ENCODE measurements around the gene RARG. TPM values are rescaled to one million over a fixed set of nuclear protein-coding genes. Genes with fewer than 3 reads are reported as not detected.

The RARG gene
- total and polyA plus RNA-seq, 2 of the 8 experiments (the other 6 are each of a cell fraction or from before 2014, with no cell fraction given): 68.6 to 68.9 TPM

DNA sequence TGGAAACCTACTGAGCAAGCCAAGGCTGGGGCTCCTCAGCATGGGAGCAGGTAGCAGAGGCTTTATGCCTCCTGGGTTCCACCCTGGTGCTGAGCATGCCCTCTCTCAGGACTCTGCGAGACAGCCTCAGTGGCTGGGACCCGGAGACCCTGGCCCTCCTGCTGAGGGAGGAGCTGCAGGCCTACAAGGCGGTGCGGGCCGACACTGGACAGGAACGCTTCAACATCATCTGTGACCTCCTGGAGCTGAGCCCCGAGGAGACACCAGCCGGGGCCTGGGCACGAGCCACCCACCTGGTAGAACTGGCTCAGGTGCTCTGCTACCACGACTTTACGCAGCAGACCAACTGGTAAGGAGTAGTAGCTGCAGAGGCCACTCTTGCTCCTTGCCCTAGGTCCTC lies 44.5 kb upstream of the RARG start:
- Histone ChIP-seq H2BK120ac (replicated peaks; ENCODE audit: low read depth, low read length) (no peak overlapping the region), H3K14ac (ENCODE audit: insufficient read length) (no peak overlapping the region), H2BK12ac (ENCODE audit: low read depth, low read length) (no peak overlapping the region), H3K79me1 (ENCODE audit: low read depth, low read length) (no peaks in the 10 kb centered on the region), H3K23me2 (ENCODE audit: low read depth, low read length) (no peaks in the 10 kb centered on the region), H2AFZ (ENCODE audit: low read length) (no peak overlapping the region), H3K4ac (replicated peaks; ENCODE audit: insufficient read length, low read depth, low read length) (no peak overlapping the region), H4K5ac (ENCODE audit: insufficient read length, low read depth, low read length) (no peak overlapping the region), H2BK5ac (ENCODE audit: low read depth, low read length) (no peak overlapping the region), H3K9me3 (ENCODE audit: insufficient read depth in 2 of 2, low read depth in 1 of 2, low read length in 1 of 2) (no peaks in the 10 kb centered on the region), H2BK15ac (ENCODE audit: low read length) (no peak overlapping the region), H3K27ac (ENCODE audit: low read depth, low read length) (no peak overlapping the region), H3K4me3 (ENCODE audit: extremely low read depth in 1 of 4, insufficient read depth in 2 of 4, low read depth in 3 of 4, low read length in 4 of 4) (no peak overlapping the region), H4K91ac (replicated peaks; ENCODE audit: insufficient read length, low read length) (no peak overlapping the region), H3K4me2 (ENCODE audit: insufficient read depth in 1 of 2, low read depth in 2 of 2, low read length in 2 of 2) (no peak overlapping the region), H3K79me2 (ENCODE audit: control insufficient read depth in 1 of 2, insufficient read depth in 2 of 2, low read length in 2 of 2) (no peaks in the 10 kb centered on the region), H2BK20ac (ENCODE audit: low read length) (no peak overlapping the region), H2AK5ac (ENCODE audit: low read depth, low read length) (no peak overlapping the region), H4K20me1 (replicated peaks in 1 of 2; ENCODE audit: control insufficient read depth in 1 of 2, insufficient read depth in 2 of 2, low read length in 2 of 2) (peaks cover 0 to 9% of the 10 kb centered on the region in 2 experiments), H3K23ac (ENCODE audit: insufficient read length) (no peak overlapping the region), H3K36me3 (ENCODE audit: control insufficient read depth in 2 of 4, insufficient read depth in 4 of 4, low read length in 3 of 4) (peaks cover 13 to 51% (median 42%) of the 10 kb centered on the region in 4 experiments), H3K9ac (replicated peaks in 1 of 4; ENCODE audit: extremely low read depth in 1 of 4, low read depth in 3 of 4, low read length in 3 of 4) (no peak overlapping the region), H4K8ac (ENCODE audit: extremely low read depth, insufficient read depth, low read length) (no peak overlapping the region), H3K4me1 (replicated peaks in 1 of 4; ENCODE audit: control insufficient read depth in 3 of 4, insufficient read depth in 4 of 4, low read length in 3 of 4) (no peaks in the 10 kb centered on the region), H3K27me3 (replicated peaks in 1 of 4; ENCODE audit: control insufficient read depth in 3 of 4, extremely low read depth in 1 of 4, insufficient read depth in 3 of 4, low read length in 3 of 4) (no peaks in the 10 kb centered on the region), H3K18ac (ENCODE audit: extremely low read depth, low read length) (no peak overlapping the region), H3K56ac (replicated peaks; ENCODE audit: insufficient read length, low read depth, low read length) (no peak overlapping the region)
- ChIA-PET CTCF (ENCODE audit: partially characterized antibody) (interaction anchor here (0.9 to 28.3 kb wide), 3 partner anchors 9 to 67 kb away, joined by 5 to 573 read pairs (median 22); partner anchors contain the start of genes ESPL1 and ITGB7), POLR2A (ENCODE audit: partially characterized antibody) (interaction anchor here (0.6 to 9.3 kb wide), 6 partner anchors 8 to 81 kb away, joined by 3 to 76 read pairs (median 3); partner anchors contain the start of genes ESPL1 and PFDN5)
- TF ChIP-seq CEBPB (IDR thresholded peaks at IDR 0.05; ENCODE audit: low read depth, low read length) (no peak), GABPA (IDR thresholded peaks at IDR 0.05; ENCODE audit: borderline replicate concordance, insufficient read depth, low read length) (no peak), ZNF274 (IDR thresholded peaks at IDR 0.05; ENCODE audit: borderline replicate concordance, extremely low read depth, low read length) (no peak), HDAC6 (IDR thresholded peaks at IDR 0.05; ENCODE audit: low read depth, low read length) (no peak), SAP30 (IDR thresholded peaks at IDR 0.05; ENCODE audit: insufficient read depth, insufficient replicate concordance, low read length) (no peak), SIN3A (conservative IDR thresholded peaks at IDR 0.05 in 1 of 2, IDR thresholded peaks at IDR 0.05 in 1 of 2; ENCODE audit: low read depth in 1 of 2, low read length in 2 of 2) (no peak), TBP (IDR thresholded peaks at IDR 0.05; ENCODE audit: low read depth, low read length) (no peak), SP4 (IDR thresholded peaks at IDR 0.05; ENCODE audit: low read length) (no peak), SIRT6 (IDR thresholded peaks at IDR 0.05; ENCODE audit: low read length) (no peak), POU5F1 (IDR thresholded peaks at IDR 0.05; ENCODE audit: low read depth, low read length) (no peak), CREB1 (IDR thresholded peaks at IDR 0.05) (no peak), EP300 (IDR thresholded peaks at IDR 0.05; ENCODE audit: borderline replicate concordance in 1 of 2, low read depth in 2 of 2, low read length in 2 of 2) (no peak)
- TF ChIP-seq, protein P1, sequence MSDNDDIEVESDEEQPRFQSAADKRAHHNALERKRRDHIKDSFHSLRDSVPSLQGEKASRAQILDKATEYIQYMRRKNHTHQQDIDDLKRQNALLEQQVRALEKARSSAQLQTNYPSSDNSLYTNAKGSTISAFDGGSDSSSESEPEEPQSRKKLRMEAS (IDR thresholded peaks at IDR 0.05): no peak
- DNase-seq (ENCODE audit: low read depth in 1 of 2, low spot score in 2 of 2): no peak
- WGBS, 2 experiments (ENCODE audit: extremely low coverage in 1 of 2, insufficient coverage in 1 of 2, insufficient read length in 1 of 2, insufficient replicate concordance in 2 of 2, low coverage in 1 of 2, low lambda C conversion rate in 2 of 2, missing lambda C conversion rate in 1 of 2): 96% methylated on average over 11 of the region's 11 CpGs; no CpG with 5 or more reads in 1 of the 2 experiments
- no peak for FAIRE-seq
